Measurements from ENCODE around the gene ATF6B.

GRCh38 chr6:32075781-32076180, 52.3 kb downstream of the ATF6B start:
- no peak for TF ChIP-seq CTCF (IDR thresholded peaks at IDR 0.05)
- TF ChIP-seq POLR2A (IDR thresholded peaks at IDR 0.05) = no peak

Data from gastroesophageal sphincter (tissue), 3 donors.